OCI-LY1 (cell line): ENCODE data around the gene PARD3B.

Experiments used
- H2AFZ ChIP-seq: fragments of 200-600 bp; sonication (generic), shearing (Covaris generic); 2 replicates; pipeline ENCODE4 v1.6.0; 2014; ENCODE audit warnings: antibody characterized with exemption, mild to moderate bottlenecking, low read length
- H3F3A ChIP-seq: fragments of 200-600 bp; sonication (generic), shearing (Covaris generic); 2 replicates; pipeline ENCODE4 v1.6.0; 2014; ENCODE audit warnings: mild to moderate bottlenecking, antibody characterized with exemption, low read length, moderate library complexity; ENCODE audit not compliant: insufficient read depth
- H3K27ac ChIP-seq: fragments of 200-600 bp; sonication (generic); 2 replicates; pipeline ENCODE4 v1.5.1; 2014; ENCODE audit warnings: low read length, mixed run types, mild to moderate bottlenecking, low read depth; ENCODE audit not compliant: poor library complexity, severe bottlenecking
- H3K27me3 ChIP-seq: fragments of 200-600 bp; sonication (generic); 2 replicates; pipeline ENCODE4 v1.6.0; 2014; ENCODE audit warnings: antibody characterized with exemption, mild to moderate bottlenecking, low read length, moderate library complexity; ENCODE audit not compliant: insufficient read depth
- H3K36me3 ChIP-seq: fragments of 200-600 bp; sonication (generic); 2 replicates; pipeline ENCODE4 v1.6.1; 2014; ENCODE audit warnings: mild to moderate bottlenecking, antibody characterized with exemption, low read length, moderate library complexity, mixed read lengths; ENCODE audit not compliant: insufficient read depth
- H3K4me1 ChIP-seq: fragments of 200-600 bp; sonication (generic); 2 replicates; pipeline ENCODE4 v1.5.1; 2014; ENCODE audit warnings: mild to moderate bottlenecking, low read length, moderate library complexity; ENCODE audit not compliant: insufficient read depth, severe bottlenecking
- H3K4me2 ChIP-seq: fragments of 200-600 bp; sonication (generic), shearing (Covaris generic); 2 replicates; pipeline ENCODE4 v1.6.1; 2014; ENCODE audit warnings: low read length
- H3K4me3 ChIP-seq: fragments of 200-600 bp; sonication (generic); 2 replicates; pipeline ENCODE4 v1.5.1; 2014; ENCODE audit warnings: low read length, low read depth, mild to moderate bottlenecking, mixed read lengths; ENCODE audit not compliant: poor library complexity, severe bottlenecking
- H3K79me2 ChIP-seq: fragments of 200-600 bp; shearing (Covaris generic); 2 replicates; pipeline ENCODE4 v1.6.1; 2016; ENCODE audit warnings: mixed run types, low read length, mixed read lengths; ENCODE audit not compliant: insufficient read depth
- H3K9ac ChIP-seq: fragments of 200-600 bp; sonication (generic), shearing (Covaris generic); 2 replicates; pipeline ENCODE4 v1.6.1; 2014; ENCODE audit warnings: mild to moderate bottlenecking, low read length, mixed read lengths
- H3K9me2 ChIP-seq: fragments of 200-600 bp; sonication (generic), shearing (Covaris generic); 2 replicates; pipeline ENCODE4 v1.6.1; 2014; ENCODE audit warnings: low read depth, mild to moderate bottlenecking, low read length, mixed read lengths
- H3K9me3 ChIP-seq: fragments of 200-600 bp; shearing (Covaris generic); 2 replicates; pipeline ENCODE4 v1.6.1; 2014; ENCODE audit warnings: low read length, mixed read lengths
- H4K20me1 ChIP-seq: fragments of 200-600 bp; sonication (generic), shearing (Covaris generic); 2 replicates; pipeline ENCODE4 v1.6.0; 2016; ENCODE audit warnings: mild to moderate bottlenecking, low read length; ENCODE audit not compliant: insufficient read depth
- EZH2 ChIP-seq: fragments of 200-600 bp; sonication (generic), shearing (Covaris generic); IDR thresholded peaks from 2 replicates; pipeline ENCODE4 v1.8.0; 2017; ENCODE audit warnings: borderline replicate concordance, mixed run types, mild to moderate bottlenecking, antibody characterized with exemption, low read length, moderate library complexity, mixed read lengths
- TF ChIP-seq, protein P1 (sequence below): fragments of 200-600 bp; sonication (generic), shearing (Covaris generic); IDR thresholded peaks from 2 replicates; pipeline ENCODE4 v1.5.1; 2017; ENCODE audit warnings: mild to moderate bottlenecking, antibody characterized with exemption, low read length, moderate library complexity, mixed read lengths

PARD3B gene

DNA sequence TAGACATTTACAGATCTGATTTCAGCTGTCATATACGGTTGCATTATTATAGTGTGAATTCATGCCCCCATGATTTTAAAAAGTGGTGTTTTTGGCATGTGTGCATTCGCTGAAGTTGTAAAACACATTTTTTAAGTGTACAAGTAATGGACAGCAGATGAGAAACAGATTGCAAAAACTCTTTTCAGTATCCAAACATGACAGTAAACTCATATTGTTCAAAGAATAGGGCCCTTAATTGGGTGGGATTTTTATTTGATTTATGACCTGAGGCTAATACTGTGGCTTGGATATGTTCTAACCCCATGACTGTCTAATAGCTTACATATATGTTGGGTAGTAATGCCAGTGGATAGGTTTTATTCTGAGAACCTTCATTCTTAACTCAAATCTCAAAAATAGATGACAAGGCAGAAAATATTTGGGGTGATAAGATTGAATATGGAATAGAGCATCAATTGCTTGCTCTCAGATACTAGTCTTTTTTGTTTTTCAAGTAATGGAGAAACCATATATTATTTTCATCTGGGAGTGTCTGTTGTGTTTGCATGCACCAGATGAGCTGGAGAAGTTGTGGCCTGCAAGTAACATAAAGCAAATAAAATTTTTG lies 118.6 kb downstream of the PARD3B start:
- no peaks in the 10 kb centered on the region for H3K9me3 ChIP-seq
- H3K4me1 ChIP-seq = no peaks in the 10 kb centered on the region
- no peaks in the 10 kb centered on the region for H3K9me2 ChIP-seq
- H2AFZ ChIP-seq = no peak overlapping the region
- no peak overlapping the region for H3K9ac ChIP-seq
- H4K20me1 ChIP-seq = no peaks in the 10 kb centered on the region
- no peak overlapping the region for H3K4me3 ChIP-seq
- TF ChIP-seq, protein P1, sequence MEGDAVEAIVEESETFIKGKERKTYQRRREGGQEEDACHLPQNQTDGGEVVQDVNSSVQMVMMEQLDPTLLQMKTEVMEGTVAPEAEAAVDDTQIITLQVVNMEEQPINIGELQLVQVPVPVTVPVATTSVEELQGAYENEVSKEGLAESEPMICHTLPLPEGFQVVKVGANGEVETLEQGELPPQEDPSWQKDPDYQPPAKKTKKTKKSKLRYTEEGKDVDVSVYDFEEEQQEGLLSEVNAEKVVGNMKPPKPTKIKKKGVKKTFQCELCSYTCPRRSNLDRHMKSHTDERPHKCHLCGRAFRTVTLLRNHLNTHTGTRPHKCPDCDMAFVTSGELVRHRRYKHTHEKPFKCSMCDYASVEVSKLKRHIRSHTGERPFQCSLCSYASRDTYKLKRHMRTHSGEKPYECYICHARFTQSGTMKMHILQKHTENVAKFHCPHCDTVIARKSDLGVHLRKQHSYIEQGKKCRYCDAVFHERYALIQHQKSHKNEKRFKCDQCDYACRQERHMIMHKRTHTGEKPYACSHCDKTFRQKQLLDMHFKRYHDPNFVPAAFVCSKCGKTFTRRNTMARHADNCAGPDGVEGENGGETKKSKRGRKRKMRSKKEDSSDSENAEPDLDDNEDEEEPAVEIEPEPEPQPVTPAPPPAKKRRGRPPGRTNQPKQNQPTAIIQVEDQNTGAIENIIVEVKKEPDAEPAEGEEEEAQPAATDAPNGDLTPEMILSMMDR = no peak
- TF ChIP-seq EZH2 = no peak
- H3F3A ChIP-seq = no peaks in the 10 kb centered on the region
- no peak overlapping the region for H3K27ac ChIP-seq
- no peak overlapping the region for H3K4me2 ChIP-seq
- no peaks in the 10 kb centered on the region for H3K79me2 ChIP-seq
- H3K27me3 ChIP-seq = no peaks in the 10 kb centered on the region
- H3K36me3 ChIP-seq = no peaks in the 10 kb centered on the region

DNA sequence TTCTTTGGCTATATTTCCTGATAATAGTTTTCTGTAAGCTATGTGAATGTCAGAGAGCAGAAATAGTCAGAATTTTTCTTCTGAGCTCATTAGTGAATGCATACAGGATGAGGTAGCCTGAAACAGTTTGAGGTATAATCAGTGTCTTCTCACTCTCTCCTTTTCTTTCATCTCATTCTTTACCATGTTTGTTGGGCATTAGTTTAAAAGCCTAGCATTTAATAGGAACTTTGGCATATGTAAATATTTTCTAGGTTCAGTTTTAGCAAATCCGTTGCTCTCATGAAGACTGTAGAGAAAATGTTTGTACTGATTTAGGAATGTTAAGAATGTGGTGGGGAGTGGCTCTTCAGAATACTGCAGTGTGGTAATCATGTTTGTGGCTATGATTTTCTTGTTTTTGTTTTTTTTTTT lies 119.4 kb downstream of the PARD3B start:
- no peak overlapping the region for H2AFZ ChIP-seq
- TF ChIP-seq, protein P1 = no peak
- TF ChIP-seq EZH2 = no peak
- no peaks in the 10 kb centered on the region for H3K4me1 ChIP-seq
- no peaks in the 10 kb centered on the region for H3K9me2 ChIP-seq
- H4K20me1 ChIP-seq = no peaks in the 10 kb centered on the region
- H3K36me3 ChIP-seq = no peaks in the 10 kb centered on the region
- H3K9ac ChIP-seq = no peak overlapping the region
- H3K9me3 ChIP-seq = no peaks in the 10 kb centered on the region
- no peak overlapping the region for H3K4me2 ChIP-seq
- no peak overlapping the region for H3K27ac ChIP-seq
- H3K4me3 ChIP-seq = no peak overlapping the region
- H3K27me3 ChIP-seq = no peaks in the 10 kb centered on the region
- H3K79me2 ChIP-seq = no peaks in the 10 kb centered on the region
- H3F3A ChIP-seq = no peaks in the 10 kb centered on the region

DNA sequence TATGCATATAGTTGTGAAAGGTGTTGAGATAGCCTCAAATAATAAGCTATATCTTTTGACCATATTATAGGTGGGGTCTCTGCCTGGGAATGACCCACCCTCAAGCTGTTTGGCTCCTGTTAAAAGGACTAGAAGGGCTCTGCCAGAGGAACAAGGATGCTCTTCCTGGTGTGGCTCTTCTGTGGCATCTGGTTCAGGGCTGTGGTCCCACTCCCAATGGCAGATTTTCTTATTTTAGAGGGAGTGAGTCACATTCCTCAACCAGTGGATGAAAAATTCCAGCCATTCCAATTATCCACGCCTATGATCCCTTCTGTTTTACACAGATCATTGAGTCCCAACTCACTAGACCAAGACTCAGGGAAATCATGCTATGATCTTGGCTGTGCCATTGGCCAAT lies 119.9 kb downstream of the PARD3B start:
- no peaks in the 10 kb centered on the region for H3F3A ChIP-seq
- no peaks in the 10 kb centered on the region for H3K27me3 ChIP-seq
- H3K4me2 ChIP-seq = no peak overlapping the region
- TF ChIP-seq, protein P1 = no peak
- no peak for TF ChIP-seq EZH2
- H3K9me2 ChIP-seq = no peaks in the 10 kb centered on the region
- H3K9ac ChIP-seq = no peak overlapping the region
- no peak overlapping the region for H3K27ac ChIP-seq
- no peak overlapping the region for H2AFZ ChIP-seq
- H4K20me1 ChIP-seq = no peaks in the 10 kb centered on the region
- no peaks in the 10 kb centered on the region for H3K36me3 ChIP-seq
- no peaks in the 10 kb centered on the region for H3K79me2 ChIP-seq
- no peaks in the 10 kb centered on the region for H3K4me1 ChIP-seq
- no peaks in the 10 kb centered on the region for H3K9me3 ChIP-seq
- H3K4me3 ChIP-seq = no peak overlapping the region
